Measurements from ENCODE around the gene USB1. TPM values are rescaled to one million over a fixed set of nuclear protein-coding genes. Genes with fewer than 3 reads are reported as not detected.

Gene USB1
- total RNA-seq, 1 experiment from 2014 or later: 106 TPM

- H3K4me3 ChIP-seq (ENCODE audit: low read depth, low read length, poor library complexity, severe bottlenecking): no peak overlapping the region
- no peaks in the 10 kb centered on the region for H3K27me3 ChIP-seq (replicated peaks; ENCODE audit: insufficient read depth, low read depth, low read length, poor library complexity)
- intact Hi-C loops (cut with micrococcal nuclease; ENCODE audit: unreplicated experiment): no loop called here
- ChIA-PET CTCF (no interaction called here), POLR2A (ENCODE audit: low non-redundant PET) (no interaction called here)
- no peak for TF ChIP-seq CTCF (conservative IDR thresholded peaks at IDR 0.05; ENCODE audit: low read depth, low read length)
- TF ChIP-seq EZH2 (IDR thresholded peaks at IDR 0.05; ENCODE audit: borderline replicate concordance, low read depth, low read length, poor library complexity, severe bottlenecking): no peak
- H3K4me1 ChIP-seq (ENCODE audit: insufficient read depth, low read length, poor library complexity, severe bottlenecking): peaks cover 20% of the 10 kb centered on the region
- no peak for DNase-seq (ENCODE audit: low spot score)
- no peaks in the 10 kb centered on the region for H3K9me3 ChIP-seq (ENCODE audit: low read depth, low read length, poor library complexity, severe bottlenecking)
- no TSS peak for BruUV-seq (replicated peaks)
- no peak overlapping the region for H3K27ac ChIP-seq (ENCODE audit: low read depth, low read length, poor library complexity, severe bottlenecking)
- H3K36me3 ChIP-seq (ENCODE audit: insufficient read depth, low read length, poor library complexity, severe bottlenecking): peaks cover 4% of the 10 kb centered on the region
These were observed 6.8 kb upstream of the USB1 start for GRCh38 chr16:57994361-57994760.

- peak; percentile 76 for DNase-seq (ENCODE audit: low spot score)
- Histone ChIP-seq H3K9me3 (ENCODE audit: low read depth, low read length, poor library complexity, severe bottlenecking) (no peaks in the 10 kb centered on the region), H3K36me3 (ENCODE audit: insufficient read depth, low read length, poor library complexity, severe bottlenecking) (peaks cover 4% of the 10 kb centered on the region), H3K27ac (ENCODE audit: low read depth, low read length, poor library complexity, severe bottlenecking) (no peak overlapping the region), H3K27me3 (replicated peaks; ENCODE audit: insufficient read depth, low read depth, low read length, poor library complexity) (no peaks in the 10 kb centered on the region), H3K4me3 (ENCODE audit: low read depth, low read length, poor library complexity, severe bottlenecking) (no peak overlapping the region), H3K4me1 (ENCODE audit: insufficient read depth, low read length, poor library complexity, severe bottlenecking) (peaks cover 23% of the 10 kb centered on the region)
- no TSS peak for BruUV-seq (replicated peaks)
- intact Hi-C loops (cut with micrococcal nuclease; ENCODE audit: unreplicated experiment): no loop called here
- ChIA-PET POLR2A (ENCODE audit: low non-redundant PET) (no interaction called here), CTCF (no interaction called here)
- TF ChIP-seq CTCF (conservative IDR thresholded peaks at IDR 0.05; ENCODE audit: low read depth, low read length) (peak; percentile 62), EZH2 (IDR thresholded peaks at IDR 0.05; ENCODE audit: borderline replicate concordance, low read depth, low read length, poor library complexity, severe bottlenecking) (no peak)
These were observed 6.4 kb upstream of the USB1 start for GRCh38 chr16:57994778-57995177.

GRCh38 chr16:57995721-57996405, 5.3 kb upstream of the USB1 start:
- no peaks in the 10 kb centered on the region for H3K9me3 ChIP-seq (ENCODE audit: low read depth, low read length, poor library complexity, severe bottlenecking)
- ChIA-PET CTCF (no interaction called here), POLR2A (ENCODE audit: low non-redundant PET) (no interaction called here)
- no peak overlapping the region for H3K4me3 ChIP-seq (ENCODE audit: low read depth, low read length, poor library complexity, severe bottlenecking)
- BruUV-seq (replicated peaks): no TSS peak
- H3K4me1 ChIP-seq (ENCODE audit: insufficient read depth, low read length, poor library complexity, severe bottlenecking): peaks cover 23% of the 10 kb centered on the region
- DNase-seq (ENCODE audit: low spot score): no peak
- peaks cover 4% of the 10 kb centered on the region for H3K36me3 ChIP-seq (ENCODE audit: insufficient read depth, low read length, poor library complexity, severe bottlenecking)
- TF ChIP-seq EZH2 (IDR thresholded peaks at IDR 0.05; ENCODE audit: borderline replicate concordance, low read depth, low read length, poor library complexity, severe bottlenecking) (no peak), CTCF (conservative IDR thresholded peaks at IDR 0.05; ENCODE audit: low read depth, low read length) (no peak)
- H3K27me3 ChIP-seq (replicated peaks; ENCODE audit: insufficient read depth, low read depth, low read length, poor library complexity): no peaks in the 10 kb centered on the region
- no peak overlapping the region for H3K27ac ChIP-seq (ENCODE audit: low read depth, low read length, poor library complexity, severe bottlenecking)
- intact Hi-C loops (cut with micrococcal nuclease; ENCODE audit: unreplicated experiment): no loop called here
